Suprapubic skin (tissue), 4 donors: ENCODE measurements around the gene RTCA. TPM values are rescaled to one million over a fixed set of nuclear protein-coding genes. Genes with fewer than 3 reads are reported as not detected.
"Not testable (repeated sequence)": the region's sequence is repeated elsewhere in the genome, so short reads cannot be mapped to it uniquely, and the experiment has no call there.

Experiments used
- DNase-seq, 2 donors: peaks; one replicate each; pipeline ENCODE4 v3.0.0-alpha.2; 2019; ENCODE audit warnings: low spot score in 2 of 2
- H3K27ac ChIP-seq: fragments of 200-600 bp; sonication (generic); one replicate; pipeline ENCODE4 v1.5.1; 2019
- H3K27me3 ChIP-seq: fragments of 200-600 bp; sonication (generic); one replicate; pipeline ENCODE4 v1.5.1; 2019
- H3K36me3 ChIP-seq: fragments of 200-600 bp; sonication (generic); one replicate; pipeline ENCODE4 v1.5.1; 2019
- H3K4me1 ChIP-seq: fragments of 200-600 bp; sonication (generic); one replicate; pipeline ENCODE4 v1.5.1; 2019
- H3K4me3 ChIP-seq: fragments of 200-600 bp; sonication (generic); one replicate; pipeline ENCODE4 v1.5.1; 2019; ENCODE audit warnings: mild to moderate bottlenecking
- H3K9me3 ChIP-seq: fragments of 200-600 bp; sonication (generic); one replicate; pipeline ENCODE4 v1.5.1; 2019
- CTCF ChIP-seq, 2 donors: fragments of 200-600 bp in 1 of 2; fragments of 450-650 bp in 1 of 2; sonication (generic) in 1 of 2; IDR thresholded peaks; one replicate each; pipeline ENCODE4 v1.5.1; 2016 to 2019; ENCODE audit warnings: antibody characterized with exemption in 2 of 2, mild to moderate bottlenecking in 1 of 2, moderate library complexity in 1 of 2
- EP300 ChIP-seq: sonication (generic); formaldehyde crosslinking; IDR thresholded peaks from one replicate; pipeline ENCODE4 v1.6.1; 2017; ENCODE audit warnings: antibody characterized with exemption
- POLR2A ChIP-seq, 2 donors: fragments of 450-650 bp; IDR thresholded peaks; one replicate each; pipeline ENCODE4 v1.6.1; 2017; ENCODE audit warnings: antibody characterized with exemption in 2 of 2, mild to moderate bottlenecking in 2 of 2, moderate library complexity in 2 of 2
- POLR2AphosphoS5 ChIP-seq, 3 donors: sonication (generic); formaldehyde crosslinking; IDR thresholded peaks; one replicate each; pipeline ENCODE4 v1.6.1; 2017; ENCODE audit warnings: antibody characterized with exemption in 3 of 3
- WGBS: methylation state at CpG from one replicate; pipeline ENCODE4 v1.1.5; 2018; 5-methylcytosine and 5-hydroxymethylcytosine counted together
- total RNA-seq, 4 donors: library from RNA; depleted of rRNA; stranded (reverse); fragments of >200 nt; gene quantifications; one replicate each; pipeline ENCODE4 v1.1.0, GENCODE V29; 2016

The RTCA gene
- total RNA-seq, 4 donors from 2014 or later = 8.4 to 21.6 (median 14.5) TPM

- no peaks in the 10 kb centered on the region for H3K36me3 ChIP-seq
- H3K4me3 ChIP-seq = no peak overlapping the region
- TF ChIP-seq POLR2AphosphoS5 (IDR thresholded peaks at IDR 0.05) = no peak
- no peak for TF ChIP-seq CTCF (IDR thresholded peaks at IDR 0.05)
- TF ChIP-seq POLR2A (IDR thresholded peaks at IDR 0.05) = no peak
- TF ChIP-seq EP300 = no peak
- WGBS = 69% methylated on average over 7 of the region's 7 CpGs
- no peaks in the 10 kb centered on the region for H3K9me3 ChIP-seq
- H3K27me3 ChIP-seq = no peaks in the 10 kb centered on the region
- DNase-seq = no peak
- no peaks in the 10 kb centered on the region for H3K4me1 ChIP-seq
- no peak overlapping the region for H3K27ac ChIP-seq
Observed at GRCh38 chr1:100325415-100326324, 59.7 kb downstream of the RTCA start.

GRCh38 chr1:100326325-100326670 lies 60.3 kb downstream of the RTCA start:
- H3K4me3 ChIP-seq, H3K36me3 ChIP-seq, DNase-seq, H3K27me3 ChIP-seq, H3K9me3 ChIP-seq, H3K4me1 ChIP-seq, H3K27ac ChIP-seq: not testable (repeated sequence)
- 88% methylated on average over 1 of the region's 1 CpG for WGBS

GRCh38 chr1:100328133-100328532 lies 62.1 kb downstream of the RTCA start:
- 88% methylated on average over 1 of the region's 1 CpG for WGBS

GRCh38 chr1:100331146-100331545 lies 65.1 kb downstream of the RTCA start:
- DNase-seq, H3K36me3 ChIP-seq, H3K27ac ChIP-seq, H3K4me1 ChIP-seq, H3K27me3 ChIP-seq, H3K9me3 ChIP-seq, H3K4me3 ChIP-seq: not testable (repeated sequence)
- WGBS = 33% methylated on average over 2 of the region's 2 CpGs

More at GRCh38 chr1:100328133-100328532, 62.1 kb downstream of the RTCA start:
- DNase-seq = no peak
- H3K27me3 ChIP-seq = no peaks in the 10 kb centered on the region
- TF ChIP-seq CTCF (IDR thresholded peaks at IDR 0.05) (no peak), POLR2A (IDR thresholded peaks at IDR 0.05) (no peak), POLR2AphosphoS5 (IDR thresholded peaks at IDR 0.05) (no peak), EP300 (no peak)
- no peak overlapping the region for H3K4me3 ChIP-seq
- H3K9me3 ChIP-seq = no peaks in the 10 kb centered on the region
- no peaks in the 10 kb centered on the region for H3K4me1 ChIP-seq
- H3K27ac ChIP-seq = no peak overlapping the region
- H3K36me3 ChIP-seq = no peaks in the 10 kb centered on the region

- no peak overlapping the region for H3K4me3 ChIP-seq
- DNase-seq = no peak
- no peaks in the 10 kb centered on the region for H3K36me3 ChIP-seq
- no peaks in the 10 kb centered on the region for H3K4me1 ChIP-seq
- no peaks in the 10 kb centered on the region for H3K9me3 ChIP-seq
- H3K27ac ChIP-seq = no peak overlapping the region
- H3K27me3 ChIP-seq = no peaks in the 10 kb centered on the region
- 92% methylated on average over 9 of the region's 9 CpGs for WGBS
- TF ChIP-seq POLR2A (IDR thresholded peaks at IDR 0.05) (no peak), CTCF (IDR thresholded peaks at IDR 0.05) (no peak), EP300 (no peak), POLR2AphosphoS5 (IDR thresholded peaks at IDR 0.05) (no peak)
Observed at GRCh38 chr1:100332331-100332730, 66.3 kb downstream of the RTCA start.

GRCh38 chr1:100335436-100335835 lies 69.4 kb downstream of the RTCA start:
- H3K4me1 ChIP-seq = no peaks in the 10 kb centered on the region
- no peak for TF ChIP-seq POLR2AphosphoS5 (IDR thresholded peaks at IDR 0.05)
- TF ChIP-seq CTCF (IDR thresholded peaks at IDR 0.05) = no peak
- no peak for TF ChIP-seq POLR2A (IDR thresholded peaks at IDR 0.05)
- TF ChIP-seq EP300 = no peak
- DNase-seq = no peak
- H3K4me3 ChIP-seq = no peak overlapping the region
- 48% methylated on average over 1 of the region's 1 CpG for WGBS
- no peak overlapping the region for H3K27ac ChIP-seq
- no peaks in the 10 kb centered on the region for H3K27me3 ChIP-seq
- no peaks in the 10 kb centered on the region for H3K9me3 ChIP-seq
- H3K36me3 ChIP-seq = no peaks in the 10 kb centered on the region

GRCh38 chr1:100337878-100338277 lies 71.9 kb downstream of the RTCA start:
- H3K27me3 ChIP-seq, H3K4me3 ChIP-seq, H3K9me3 ChIP-seq, DNase-seq, H3K4me1 ChIP-seq, H3K36me3 ChIP-seq, H3K27ac ChIP-seq: not testable (repeated sequence)
- 96% methylated on average over 5 of the region's 5 CpGs for WGBS

- H3K27ac ChIP-seq, H3K4me1 ChIP-seq, H3K9me3 ChIP-seq, H3K36me3 ChIP-seq, H3K27me3 ChIP-seq, H3K4me3 ChIP-seq, DNase-seq: not testable (repeated sequence)
- WGBS = 90% methylated on average over 6 of the region's 6 CpGs
Observed at GRCh38 chr1:100339735-100340134, 73.7 kb downstream of the RTCA start.
